Stimulated activated naive CD4-positive, alpha-beta T cell (primary cell): ENCODE data around the gene BTRC.

ENCODE experiments used
- DNase-seq, 6 experiments: peaks; one replicate each; lab custom pipeline; 2025; lab: John Stamatoyannopoulos, UW

The BTRC gene

DNA sequence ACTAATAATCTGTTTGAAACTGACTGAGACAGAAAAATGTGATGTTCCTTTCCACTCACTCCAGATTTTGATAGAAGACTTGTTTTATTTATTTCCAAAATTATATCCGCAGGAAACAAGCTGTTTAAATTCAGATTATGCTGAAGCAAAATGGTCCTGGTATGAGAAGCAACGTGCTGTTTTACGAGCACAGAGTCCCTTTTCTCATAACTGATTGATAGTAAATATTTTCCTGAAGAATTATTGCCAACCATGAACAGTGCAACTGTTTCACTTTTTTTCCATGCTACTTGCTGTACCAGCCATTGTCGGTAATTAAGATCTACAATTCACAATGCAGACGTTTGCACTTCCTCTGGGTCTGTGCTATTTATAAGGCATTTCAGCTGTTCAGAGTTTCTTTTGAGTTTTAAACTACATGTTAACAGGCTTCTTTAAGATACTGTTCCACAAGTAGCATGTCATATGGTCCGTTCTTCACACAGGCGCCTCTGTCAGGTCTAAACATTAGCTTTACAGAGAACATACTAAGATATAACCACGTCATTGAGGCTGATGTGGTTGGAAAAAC, 130.3 kb downstream of the BTRC start:
- DNase-seq: no peak

DNA sequence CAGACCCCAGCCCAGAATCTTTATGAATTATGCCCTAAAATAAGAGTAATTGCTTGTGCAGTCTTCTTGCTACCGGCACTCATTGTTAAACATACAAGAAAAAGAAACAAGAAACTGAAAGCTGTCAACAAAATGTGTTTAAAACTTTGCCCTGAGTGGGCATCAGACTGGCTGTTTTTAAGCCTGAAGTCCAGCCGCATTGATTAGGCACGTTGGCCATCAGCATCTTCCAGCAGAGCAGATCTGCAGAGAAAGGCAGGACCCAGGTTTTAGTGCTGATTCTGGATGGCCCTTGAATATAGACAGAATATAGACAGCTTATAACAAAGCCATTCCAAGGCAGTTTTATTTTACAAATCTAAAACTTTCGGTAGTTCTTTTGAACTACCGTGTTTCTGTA, 131.2 kb downstream of the BTRC start:
- DNase-seq: no peak

GRCh38 chr10:101485681-101486554, 132.0 kb downstream of the BTRC start:
- no peak for DNase-seq

- DNase-seq: no peak
Observed at GRCh38 chr10:101487399-101487798, 133.4 kb downstream of the BTRC start.

DNA sequence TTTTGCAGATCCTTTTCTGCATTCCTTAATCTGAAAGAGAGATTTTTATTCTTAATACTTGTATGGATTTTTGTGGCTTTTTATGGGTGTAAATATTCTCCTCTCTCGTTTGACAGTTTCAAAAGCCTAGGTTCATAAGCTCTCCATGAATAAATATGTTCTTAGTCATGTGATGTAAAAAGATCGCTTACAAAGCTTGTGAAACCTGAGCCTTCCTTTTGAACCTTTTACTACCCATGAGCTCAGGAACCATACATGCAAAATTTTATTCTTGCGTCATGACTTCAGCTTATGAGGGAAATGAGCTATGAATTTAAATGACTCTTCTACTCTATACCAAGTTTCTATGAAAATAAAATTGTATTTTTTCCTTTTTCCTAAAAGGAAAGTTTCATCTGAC, 135.4 kb downstream of the BTRC start:
- no peak for DNase-seq

DNA sequence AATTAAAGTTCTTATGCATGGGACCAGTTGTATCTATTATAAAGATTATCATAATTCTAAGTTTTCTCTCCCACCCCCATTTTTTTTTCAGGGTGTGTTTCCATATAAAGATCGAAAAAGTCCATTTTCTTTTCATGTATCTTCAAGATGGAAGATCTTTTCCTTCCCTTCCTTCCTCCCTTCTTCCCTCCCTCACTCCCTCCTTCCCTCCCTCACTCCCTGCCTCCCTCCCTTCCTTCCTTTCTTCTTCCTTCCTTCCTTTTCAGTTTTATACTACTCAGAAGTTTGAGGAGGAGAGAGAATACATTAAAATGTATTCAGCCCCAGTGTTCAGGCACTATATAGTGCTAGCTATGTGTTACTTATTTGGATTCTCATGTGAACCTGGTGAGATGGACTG, 136.1 kb downstream of the BTRC start:
- DNase-seq: no peak

GRCh38 chr10:101492205-101492604, 138.2 kb downstream of the BTRC start:
- no peak for DNase-seq

DNA sequence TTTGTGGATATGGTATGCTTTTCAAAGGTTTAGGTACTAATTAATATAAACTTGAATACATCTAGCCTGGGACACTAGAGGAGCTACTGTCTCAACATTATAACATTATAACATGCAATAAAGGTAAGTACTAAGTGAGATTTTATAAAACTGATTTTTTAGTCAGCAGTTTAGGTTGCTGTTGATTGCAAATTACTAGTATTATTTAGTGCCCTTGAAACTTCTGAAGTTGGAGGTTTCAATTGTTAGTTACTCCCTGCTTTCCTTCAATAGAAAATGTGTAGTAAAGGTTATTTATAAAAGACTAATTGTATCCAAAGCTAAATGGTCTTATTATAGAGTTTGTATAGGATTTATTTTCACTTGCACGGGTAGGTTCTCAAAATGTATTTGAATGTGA, 138.8 kb downstream of the BTRC start:
- DNase-seq: no peak

DNA sequence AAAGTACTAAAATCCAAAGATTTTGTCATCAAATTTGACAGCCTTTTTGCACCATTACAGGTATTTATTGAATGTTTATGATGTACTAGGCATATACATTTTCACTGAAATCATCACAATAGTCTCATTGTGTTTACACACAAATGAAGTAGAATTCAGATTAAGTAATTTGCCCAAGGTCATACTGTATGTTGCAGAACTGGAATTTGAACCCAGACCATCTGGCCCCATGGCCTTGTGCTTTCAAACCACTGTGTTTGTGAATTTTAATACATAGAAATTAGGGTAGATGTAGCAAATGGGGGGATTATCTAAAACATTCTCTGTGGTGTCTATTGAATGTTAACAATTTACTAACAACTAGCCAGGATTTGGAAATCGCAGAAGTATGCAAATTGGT, 139.3 kb downstream of the BTRC start:
- no peak for DNase-seq

DNA sequence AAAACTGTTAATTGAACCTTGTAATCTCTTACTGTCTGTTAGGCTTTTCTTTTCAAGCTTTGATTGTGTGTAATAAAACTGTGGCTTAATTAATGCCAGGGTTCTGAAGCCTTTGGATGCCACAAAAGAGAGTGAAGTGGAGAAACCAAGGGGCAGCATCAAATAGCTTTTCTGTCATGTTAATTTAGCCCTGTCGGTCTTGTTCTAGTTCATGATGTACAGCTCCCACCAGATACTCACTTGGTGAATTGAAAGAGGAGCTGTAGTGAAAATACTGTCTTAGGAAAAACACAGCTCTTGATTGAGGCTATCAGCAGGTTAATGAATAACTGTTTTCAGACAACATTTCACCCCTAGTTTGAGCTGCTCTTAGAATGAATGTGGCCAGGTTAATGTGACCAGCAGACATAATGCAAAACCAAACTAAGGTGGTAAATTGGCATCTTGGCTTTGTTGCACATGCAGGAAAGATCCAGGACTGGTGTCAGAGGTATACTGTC, 139.9 kb downstream of the BTRC start:
- DNase-seq: no peak

DNA sequence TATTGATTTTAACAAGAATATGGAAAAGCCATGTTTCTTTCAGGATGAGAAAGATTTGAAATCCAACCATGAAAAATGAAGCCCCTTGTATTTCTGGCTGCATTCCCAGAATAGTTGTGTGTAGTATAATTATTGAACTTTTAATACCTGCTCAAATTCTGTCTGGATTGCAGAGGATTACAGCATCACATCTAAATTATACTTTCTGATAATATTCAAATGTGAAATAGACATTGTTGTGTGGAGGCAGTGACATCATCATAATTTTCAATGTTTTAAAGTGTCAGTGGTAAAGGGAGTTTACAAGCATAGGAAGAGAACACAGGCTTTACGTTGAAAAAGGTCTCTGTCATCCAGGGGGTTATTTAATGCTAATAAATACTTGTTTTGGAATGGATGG, 140.7 kb downstream of the BTRC start:
- no peak for DNase-seq

DNA sequence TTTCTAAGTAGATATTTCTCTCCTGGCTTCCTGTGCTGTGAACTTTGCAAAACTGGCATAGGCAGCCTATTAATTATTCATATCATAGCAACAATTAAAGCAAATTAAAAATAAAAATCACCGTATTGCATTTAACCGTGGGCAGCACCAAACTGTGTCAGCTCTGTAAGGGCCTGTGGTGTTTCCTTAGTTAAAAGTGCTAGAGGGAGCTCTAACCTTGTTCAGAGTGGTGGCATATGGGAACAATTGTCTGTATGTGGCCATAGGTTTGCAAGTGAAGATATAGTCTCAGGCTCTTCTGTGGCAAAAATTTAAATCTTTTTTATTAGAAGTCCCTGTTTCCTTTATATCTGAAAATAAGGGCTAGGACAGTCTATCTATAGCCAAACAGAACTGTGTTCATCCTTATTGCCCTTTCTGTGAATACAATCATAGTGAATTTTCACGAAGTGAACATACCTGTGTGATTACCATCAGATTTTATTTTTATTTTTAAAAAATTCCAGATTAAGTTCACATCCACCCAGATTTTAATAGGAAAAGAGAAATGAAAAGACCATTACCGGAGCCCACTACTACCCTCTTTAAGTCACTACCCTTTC, 141.5 kb downstream of the BTRC start:
- no peak for DNase-seq

DNA sequence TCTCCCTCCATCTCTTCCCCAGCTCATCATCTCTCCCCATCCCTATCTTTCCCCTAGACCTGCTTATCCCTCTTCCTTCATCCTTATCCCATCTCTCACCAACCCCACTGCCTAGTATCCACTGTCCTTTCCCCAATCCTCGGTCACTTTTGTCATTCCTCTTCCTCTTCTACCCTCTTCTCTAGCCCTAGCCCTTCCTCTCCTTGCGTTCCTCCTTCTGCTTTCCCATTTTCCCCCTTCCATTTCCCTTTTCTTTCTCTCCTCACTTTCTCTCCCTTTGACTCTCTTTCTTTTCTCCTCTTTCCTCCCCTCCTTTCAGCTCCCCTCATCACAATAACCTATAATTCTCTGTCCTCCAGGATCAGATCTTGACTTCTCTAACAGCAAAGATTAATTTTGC, 150.5 kb downstream of the BTRC start:
- DNase-seq: no peak

- DNase-seq: no peak
Observed at GRCh38 chr10:101506829-101507661, 153.1 kb downstream of the BTRC start.

DNA sequence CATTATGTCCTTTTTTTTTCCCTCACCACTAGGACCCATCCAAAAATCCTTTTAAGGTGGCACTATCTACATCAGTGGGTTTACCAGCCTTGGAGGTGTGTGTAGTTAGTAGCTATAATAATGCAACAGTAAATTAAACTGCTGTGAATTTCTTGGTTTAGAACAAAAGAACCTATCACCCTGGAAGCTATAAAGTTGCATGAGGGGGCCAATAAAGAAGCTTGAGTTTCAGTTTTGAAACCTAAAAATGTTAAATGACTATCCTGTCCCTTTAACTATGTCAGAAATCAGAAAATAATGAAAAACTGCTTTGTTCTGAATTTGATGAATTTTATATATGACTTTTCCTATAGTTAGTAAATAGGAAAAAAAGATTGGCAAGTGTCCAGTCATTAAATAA, 153.9 kb downstream of the BTRC start:
- DNase-seq: no peak

DNA sequence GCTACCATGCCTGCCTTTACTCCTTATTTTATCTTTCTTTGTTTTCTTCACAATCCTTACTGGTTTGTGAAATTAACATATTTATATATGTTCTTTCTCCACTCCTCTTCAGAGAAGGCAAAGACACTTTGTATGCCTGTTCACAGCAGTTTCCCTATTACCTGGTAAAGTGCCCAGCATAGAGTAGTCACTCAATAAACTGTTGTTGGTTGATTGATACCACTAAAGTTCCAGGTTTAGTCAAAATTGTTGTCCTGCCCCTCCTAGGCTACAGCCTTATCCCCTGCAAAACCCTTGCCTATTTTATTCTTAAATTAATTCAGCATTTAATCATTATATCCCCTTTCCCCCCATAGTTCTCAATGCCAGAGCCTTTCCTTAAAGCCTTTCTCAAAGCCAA, 158.0 kb downstream of the BTRC start:
- DNase-seq: no peak

GRCh38 chr10:101512738-101513137, 158.8 kb downstream of the BTRC start:
- no peak for DNase-seq

- no peak for DNase-seq
Observed at GRCh38 chr10:101513733-101514132, 159.8 kb downstream of the BTRC start.

GRCh38 chr10:101525848-101526247, 171.9 kb downstream of the BTRC start:
- DNase-seq: no peak

DNA sequence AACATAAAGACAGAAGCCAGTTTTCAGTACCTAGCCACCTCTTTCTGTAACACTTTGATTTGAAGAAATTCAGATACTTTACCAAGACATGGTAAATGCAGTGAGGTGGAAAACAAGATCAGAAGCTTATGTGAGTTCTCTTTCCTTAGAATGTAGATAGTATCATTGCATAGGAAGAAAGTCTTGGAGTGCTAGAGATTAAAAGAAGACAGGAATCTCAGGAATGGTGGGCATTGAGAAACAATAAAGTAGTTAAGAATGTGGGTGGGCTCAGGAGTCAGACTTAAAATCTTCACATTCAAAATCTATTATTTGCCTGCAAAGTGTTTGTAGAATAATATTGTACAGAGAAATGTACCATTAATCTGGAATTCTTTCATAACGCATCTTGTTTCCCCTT, 175.2 kb downstream of the BTRC start:
- no peak for DNase-seq

DNA sequence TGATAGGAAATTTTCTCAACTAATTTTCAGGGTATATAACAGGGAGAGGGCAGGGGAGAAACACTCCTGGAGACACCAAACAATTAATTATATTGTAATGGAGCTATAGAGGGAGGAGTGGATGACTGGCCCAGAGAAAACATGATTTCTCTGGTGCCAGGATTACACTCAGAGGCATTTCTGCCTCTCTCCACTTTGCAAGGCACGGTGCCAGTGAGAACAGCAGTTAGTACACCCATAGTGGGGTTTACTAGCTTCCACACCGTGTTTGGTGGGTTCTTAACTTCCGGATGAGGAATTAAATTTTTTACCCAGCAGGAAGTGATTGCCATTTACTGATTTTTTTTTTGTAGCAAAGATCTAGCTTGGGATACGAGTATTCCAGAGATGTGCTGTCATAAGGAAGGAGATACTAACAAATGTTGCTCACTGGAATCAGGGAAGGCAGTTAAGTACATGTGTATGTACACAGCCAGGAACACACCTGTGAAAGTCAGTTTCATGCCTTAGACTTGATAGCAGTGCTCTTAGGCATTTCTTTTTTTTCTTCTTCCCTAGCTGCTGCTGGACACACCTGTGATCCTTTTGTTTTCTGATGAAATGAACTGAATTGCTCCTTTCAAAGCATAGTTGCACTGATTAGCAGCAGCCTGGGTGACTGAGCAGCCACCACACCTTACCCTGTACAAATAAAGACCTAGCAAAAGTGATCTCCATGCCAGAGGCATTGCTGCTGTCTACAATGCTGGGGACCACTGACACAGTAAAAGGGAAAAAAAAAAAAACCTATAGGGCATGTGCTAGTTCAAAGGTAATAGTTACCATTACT, 176.0 kb downstream of the BTRC start:
- DNase-seq: no peak
